Fibroblast of villous mesenchyme (primary cell): Measurements from ENCODE around the gene AFAP1L1. TPM values are rescaled to one million over a fixed set of nuclear protein-coding genes. Genes with fewer than 3 reads are reported as not detected.

Experiments used
- DNase-seq: peaks from one replicate; pipeline ENCODE4 v3.0.0-alpha.2; 2010; ENCODE audit warnings: low read depth
- H3K4me3 ChIP-seq: 2 replicates; pipeline ENCODE4 v1.5.1; 2011; ENCODE audit warnings: low read depth, mild to moderate bottlenecking, low read length
- total RNA-seq: library from RNA; depleted of rRNA; stranded (reverse); fragments of >200 nt; gene quantifications from 2 replicates; pipeline ENCODE4 v1.2.3, GENCODE V29; 2012
- TF ChIP-seq, protein P1 (sequence below): IDR thresholded peaks from 2 replicates; pipeline ENCODE4 v1.5.1; 2012; ENCODE audit warnings: low read depth, mild to moderate bottlenecking, low read length; ENCODE audit not compliant: insufficient read depth

AFAP1L1 gene
- total RNA-seq, 1 donor, result 10.8 TPM

- no peak for DNase-seq
- TF ChIP-seq, protein P1, sequence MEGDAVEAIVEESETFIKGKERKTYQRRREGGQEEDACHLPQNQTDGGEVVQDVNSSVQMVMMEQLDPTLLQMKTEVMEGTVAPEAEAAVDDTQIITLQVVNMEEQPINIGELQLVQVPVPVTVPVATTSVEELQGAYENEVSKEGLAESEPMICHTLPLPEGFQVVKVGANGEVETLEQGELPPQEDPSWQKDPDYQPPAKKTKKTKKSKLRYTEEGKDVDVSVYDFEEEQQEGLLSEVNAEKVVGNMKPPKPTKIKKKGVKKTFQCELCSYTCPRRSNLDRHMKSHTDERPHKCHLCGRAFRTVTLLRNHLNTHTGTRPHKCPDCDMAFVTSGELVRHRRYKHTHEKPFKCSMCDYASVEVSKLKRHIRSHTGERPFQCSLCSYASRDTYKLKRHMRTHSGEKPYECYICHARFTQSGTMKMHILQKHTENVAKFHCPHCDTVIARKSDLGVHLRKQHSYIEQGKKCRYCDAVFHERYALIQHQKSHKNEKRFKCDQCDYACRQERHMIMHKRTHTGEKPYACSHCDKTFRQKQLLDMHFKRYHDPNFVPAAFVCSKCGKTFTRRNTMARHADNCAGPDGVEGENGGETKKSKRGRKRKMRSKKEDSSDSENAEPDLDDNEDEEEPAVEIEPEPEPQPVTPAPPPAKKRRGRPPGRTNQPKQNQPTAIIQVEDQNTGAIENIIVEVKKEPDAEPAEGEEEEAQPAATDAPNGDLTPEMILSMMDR, result no peak
- no peak overlapping the region for H3K4me3 ChIP-seq
Measured at GRCh38 chr5:149353911-149354310, 82.3 kb downstream of the AFAP1L1 start.

GRCh38 chr5:149355688-149356087, 84.0 kb downstream of the AFAP1L1 start:
- no peak for DNase-seq
- TF ChIP-seq, protein P1, result no peak
- H3K4me3 ChIP-seq, result no peak overlapping the region

DNA sequence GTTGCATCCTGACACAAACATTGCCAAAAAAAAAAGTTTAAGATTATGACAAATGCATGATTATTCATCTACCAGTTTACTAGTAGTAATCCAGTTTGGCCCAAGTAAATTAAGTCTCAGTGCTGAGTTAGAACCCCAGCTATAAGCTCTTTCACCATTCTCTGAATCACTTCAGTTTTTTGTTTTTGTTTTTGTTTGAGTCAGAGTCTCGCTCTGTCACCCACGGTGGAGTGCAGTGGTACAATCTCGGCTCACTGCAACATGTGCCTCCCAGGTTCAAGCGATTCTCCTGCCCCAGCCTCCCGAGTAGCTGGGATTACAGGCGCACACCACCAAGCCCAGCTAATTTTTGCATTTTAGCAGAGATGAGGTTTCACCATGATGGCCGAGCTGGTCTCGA, 84.7 kb downstream of the AFAP1L1 start:
- no peak for DNase-seq
- TF ChIP-seq, protein P1, result no peak
- no peak overlapping the region for H3K4me3 ChIP-seq

- peak; percentile 94 for DNase-seq
- TF ChIP-seq, protein P1, result no peak
- H3K4me3 ChIP-seq, result peak within 1 kb of the TSS; percentile 81
Measured at GRCh38 chr5:149357370-149358293, 86.0 kb downstream of the AFAP1L1 start, which contains the start of gene PCYOX1L. Gene PCYOX1L (plus strand): TSS chr5:149358046. CDS start chr5:149358069, 23 bp downstream.

- H3K4me3 ChIP-seq, result peak overlapping the region; percentile 81
- TF ChIP-seq, protein P1, result no peak
- DNase-seq, result no peak
Measured at GRCh38 chr5:149358294-149358651, 86.6 kb downstream of the AFAP1L1 start.

DNA sequence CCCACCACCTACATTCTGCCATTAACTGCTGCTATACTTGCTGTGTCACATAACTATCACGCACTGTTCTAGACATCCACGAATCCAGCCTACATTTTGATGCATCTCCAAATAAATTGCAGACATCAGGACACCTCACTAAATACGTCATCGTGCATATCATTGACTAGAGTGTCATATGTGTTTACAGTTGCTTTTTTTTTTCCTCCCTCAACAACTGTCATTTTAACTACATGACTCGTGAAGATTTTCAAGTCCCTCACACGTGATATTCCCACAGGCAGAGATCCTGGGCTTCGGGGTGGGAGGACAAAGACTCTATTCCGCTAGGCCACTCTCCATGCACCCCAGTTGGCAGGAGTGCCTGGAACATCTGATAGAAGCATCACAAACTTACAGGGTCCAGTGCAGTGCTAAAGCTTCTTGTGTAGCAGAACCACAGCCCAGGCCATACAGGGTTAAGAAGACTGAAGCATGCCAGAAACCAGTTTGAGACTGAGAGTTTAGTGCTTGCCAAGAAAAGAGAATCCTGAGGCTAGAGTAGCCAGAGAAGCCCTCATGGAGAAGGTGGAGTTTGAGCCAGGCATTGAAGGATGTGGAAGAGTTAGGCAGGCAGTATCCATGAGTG, 87.3 kb downstream of the AFAP1L1 start:
- no peak overlapping the region for H3K4me3 ChIP-seq
- TF ChIP-seq, protein P1, result no peak
- DNase-seq, result no peak
